ENCODE results near the gene METTL23. TPM values are rescaled to one million over a fixed set of nuclear protein-coding genes. Genes with fewer than 3 reads are reported as not detected.
"Not testable (repeated sequence)": the region's sequence is repeated elsewhere in the genome, so short reads cannot be mapped to it uniquely, and the experiment has no call there.

Gene METTL23
- total RNA-seq, 1 experiment from 2014 or later = 57.8 TPM

- TF ChIP-seq CEBPB (IDR thresholded peaks at IDR 0.05; ENCODE audit: low read depth) (no peak), SRF (IDR thresholded peaks at IDR 0.05; ENCODE audit: low read depth) (no peak)
Observed at GRCh38 chr17:76710863-76711611, 15.6 kb upstream of the METTL23 start, which contains the start of gene MXRA7 (continued).

- DNase-seq (ENCODE audit: low read depth, low spot score); H3K27me3 ChIP-seq (ENCODE audit: insufficient read depth, low read length); H3K9me2 ChIP-seq (ENCODE audit: insufficient read depth); H3K9ac ChIP-seq (ENCODE audit: low read length); H3K9me3 ChIP-seq (ENCODE audit: control insufficient read depth in 1 of 2, insufficient read depth in 1 of 2, low read depth in 1 of 2, low read length in 2 of 2); H4K20me1 ChIP-seq (ENCODE audit: insufficient read depth); H3K4me3 ChIP-seq (replicated peaks in 1 of 2; ENCODE audit: low read depth in 1 of 2, low read length in 2 of 2); BruUV-seq (replicated peaks); H3K27ac ChIP-seq (ENCODE audit: low read depth, low read length); intact Hi-C loops (cut with micrococcal nuclease); H2AFZ ChIP-seq (ENCODE audit: low read depth, low read length, poor library complexity, severe bottlenecking); H3K4me2 ChIP-seq (ENCODE audit: low read length); RAD21 ChIA-PET (ENCODE audit: low non-redundant PET in 1 of 2, low total read pairs in 2 of 2, uncharacterized antibody in 2 of 2, unreplicated experiment in 2 of 2); ATAC-seq: not testable (repeated sequence)
- peaks cover 23 to 36% of the 10 kb centered on the region in 2 experiments for H3K36me3 ChIP-seq (ENCODE audit: control insufficient read depth in 1 of 2, insufficient read depth in 2 of 2, low read length in 2 of 2)
- peaks cover 24% of the 10 kb centered on the region for H3K79me2 ChIP-seq (ENCODE audit: insufficient read depth, low read length)
- peaks cover 19 to 30% of the 10 kb centered on the region in 2 experiments for H3K4me1 ChIP-seq (ENCODE audit: control insufficient read depth in 1 of 2, insufficient read depth in 2 of 2, low read length in 2 of 2)
- ChIA-PET CTCF (interaction anchor here (1.8 to 3.3 kb wide), 2 partner anchors 31 to 189 kb away, joined by 12 to 14 read pairs; no protein-coding TSS in a partner anchor), POLR2A (interaction anchor here (0.6 to 2.0 kb wide), 2 partner anchors 20 to 154 kb away, joined by 3 to 5 read pairs; no protein-coding TSS in a partner anchor)
Observed at GRCh38 chr17:76712321-76712720, 14.3 kb upstream of the METTL23 start.

GRCh38 chr17:76713765-76714164, 12.9 kb upstream of the METTL23 start:
- H3K9ac ChIP-seq (ENCODE audit: low read length) = no peak overlapping the region
- intact Hi-C loops (cut with micrococcal nuclease) = loop anchor here (1.0 kb wide), 1 partner anchor 190 kb away; no protein-coding TSS in a partner anchor
- TF ChIP-seq YY1 (IDR thresholded peaks at IDR 0.05; ENCODE audit: extremely low read depth, insufficient replicate concordance, low read depth, low read length) (no peak), RAD21 (IDR thresholded peaks at IDR 0.05; ENCODE audit: low read depth) (no peak), SP1 (IDR thresholded peaks at IDR 0.05; ENCODE audit: low read depth) (no peak), EZH2phosphoT487 (IDR thresholded peaks at IDR 0.05; ENCODE audit: borderline replicate concordance) (no peak), ZNF274 (IDR thresholded peaks at IDR 0.05; ENCODE audit: low read depth, low read length) (no peak), TCF7L2 (IDR thresholded peaks at IDR 0.05; ENCODE audit: borderline replicate concordance, extremely low read depth, insufficient read depth, insufficient read length) (no peak)
- H3K4me3 ChIP-seq (replicated peaks in 1 of 2; ENCODE audit: low read depth in 1 of 2, low read length in 2 of 2) = no peak overlapping the region
- CTCF ChIA-PET = interaction anchor here (0.5 to 1.8 kb wide), 7 partner anchors 12 to 191 kb away, joined by 3 to 14 read pairs (median 3); partner anchors contain the start of genes PRCD and ST6GALNAC2
- H3K9me3 ChIP-seq (ENCODE audit: control insufficient read depth in 1 of 2, insufficient read depth in 1 of 2, low read depth in 1 of 2, low read length in 2 of 2) = no peaks in the 10 kb centered on the region
- ATAC-seq (no peak), DNase-seq (ENCODE audit: low read depth, low spot score) (no peak)
- peaks cover 19 to 26% of the 10 kb centered on the region in 2 experiments for H3K4me1 ChIP-seq (ENCODE audit: control insufficient read depth in 1 of 2, insufficient read depth in 2 of 2, low read length in 2 of 2)
- H3K36me3 ChIP-seq (ENCODE audit: control insufficient read depth in 1 of 2, insufficient read depth in 2 of 2, low read length in 2 of 2) = peaks cover 34 to 42% of the 10 kb centered on the region in 2 experiments
- H3K27me3 ChIP-seq (ENCODE audit: insufficient read depth, low read length) = no peaks in the 10 kb centered on the region
- H3K27ac ChIP-seq (ENCODE audit: low read depth, low read length) = no peak overlapping the region
- BruUV-seq (replicated peaks) = no TSS peak
- RAD21 ChIA-PET (ENCODE audit: low non-redundant PET in 1 of 2, low total read pairs in 2 of 2, uncharacterized antibody in 2 of 2, unreplicated experiment in 2 of 2) = interaction anchor here in 1 of 2 experiments (0.6 kb wide), 1 partner anchor 15 kb away, joined by 4 read pairs; no protein-coding TSS in a partner anchor
- no peaks in the 10 kb centered on the region for H3K9me2 ChIP-seq (ENCODE audit: insufficient read depth)
- H3K79me2 ChIP-seq (ENCODE audit: insufficient read depth, low read length) = peaks cover 21% of the 10 kb centered on the region
- H3K4me2 ChIP-seq (ENCODE audit: low read length) = no peak overlapping the region
- POLR2A ChIA-PET = interaction anchor here (1.1 to 2.0 kb wide), 2 partner anchors 19 to 42 kb away, joined by 3 to 5 read pairs; no protein-coding TSS in a partner anchor
- no peak overlapping the region for H2AFZ ChIP-seq (ENCODE audit: low read depth, low read length, poor library complexity, severe bottlenecking)
- peaks cover 4% of the 10 kb centered on the region; the same call in 1 of the 2 replicates for H4K20me1 ChIP-seq (ENCODE audit: insufficient read depth)

All from HCT116 (cell line).